Measurements from ENCODE around the gene ZNF358.

- no peak for TF ChIP-seq CTCF (IDR thresholded peaks at IDR 0.05)
- no peak for TF ChIP-seq REST (IDR thresholded peaks at IDR 0.05; ENCODE audit: insufficient read depth in 1 of 2, low read depth in 2 of 2, low read length in 1 of 2)
- TF ChIP-seq POLR2AphosphoS5 (IDR thresholded peaks at IDR 0.05; ENCODE audit: low read depth, low read length) = no peak
- TF ChIP-seq TCF7L2 (IDR thresholded peaks at IDR 0.05; ENCODE audit: low read depth, low read length) = no peak
Observed at GRCh38 chr19:7507884-7508283, 8.0 kb upstream of the ZNF358 start.

Measured in Panc1 (cell line).